HepG2 (cell line): Measurements from ENCODE around the gene EDAR. TPM values are rescaled to one million over a fixed set of nuclear protein-coding genes. Genes with fewer than 3 reads are reported as not detected.

ENCODE experiments used
- ATAC-seq: fragments of 200-7000 bp; cut with Tn5 transposase; 3 replicates; pipeline ENCODE4 v1.9.1; 2020; ENCODE audit warnings: mild to moderate bottlenecking, moderate library complexity
- BruUV-seq: library from RNA; stranded (reverse); fragments of 400-500 nt; replicated peaks from 2 replicates; lab custom pipeline; 2021; lab: Mats Ljungman, UMichigan
- CTCF ChIA-PET: fragments of 300-600 bp; formaldehyde crosslinking; extraction: SDS; loops from one replicate; lab custom pipeline; 2021; ENCODE audit warnings: low total read pairs, inconsistent platforms, low intra/inter-chr PET ratio; lab: Yijun Ruan, JAX
- POLR2A ChIA-PET: fragments of 350-600 bp; sonication (Branson Sonifier 250); formaldehyde crosslinking; loops from one replicate; lab custom pipeline; 2020; ENCODE audit warnings: antibody characterized with exemption, inconsistent platforms; lab: Yijun Ruan, JAX
- DNase-seq: peaks from one replicate; pipeline ENCODE4 v3.0.0-alpha.2; 2015; ENCODE audit warnings: low spot score
- FAIRE-seq: peaks from 3 replicates; lab custom pipeline; 2011; peaks lifted over from hg19 to GRCh38; lab: Jason Lieb, UNC
- H2AFZ ChIP-seq: one replicate; pipeline ENCODE4 v1.6.1; 2011; ENCODE audit warnings: low read length, inconsistent platforms
- H3K27ac ChIP-seq: fragments of 300-600 bp; 3 replicates; pipeline ENCODE4 v1.8.0; 2011; ENCODE audit warnings: mixed run types, mild to moderate bottlenecking, mixed read lengths, low read length, inconsistent platforms; ENCODE audit not compliant: insufficient read depth; ENCODE audit errors: extremely low read length
- H3K27me3 ChIP-seq, 2 experiments: fragments of 200-600 bp in 1 of 2; 2 replicates in 1 of 2; 3 replicates in 1 of 2; pipeline versions ENCODE4 v1.6.0 to v1.8.0; 2011; ENCODE audit warnings: low read length in 2 of 2, mild to moderate bottlenecking in 2 of 2, moderate library complexity in 2 of 2, inconsistent platforms in 1 of 2; ENCODE audit not compliant: insufficient read depth in 2 of 2, control insufficient read depth in 1 of 2
- H3K36me3 ChIP-seq, 2 experiments: fragments of 200-600 bp in 1 of 2; replicated peaks in 1 of 2; 2 replicates in 1 of 2; 3 replicates in 1 of 2; pipeline versions ENCODE4 v1.5.1 to v1.8.0; 2011; ENCODE audit warnings: low read length in 2 of 2, inconsistent platforms in 1 of 2; ENCODE audit not compliant: insufficient read depth in 2 of 2, control insufficient read depth in 1 of 2
- H3K4me1 ChIP-seq: 2 replicates; pipeline ENCODE4 v1.5.1; 2012; ENCODE audit warnings: low read length, inconsistent platforms; ENCODE audit not compliant: insufficient read depth
- H3K4me2 ChIP-seq: 2 replicates; pipeline ENCODE4 v1.6.0; 2011; ENCODE audit warnings: low read depth, low read length, inconsistent platforms
- H3K4me3 ChIP-seq, 3 experiments: fragments of 200-600 bp in 1 of 3; sonication (generic), shearing (Covaris generic) in 1 of 3; replicated peaks in 1 of 3; 2 replicates each; pipeline ENCODE4 v1.5.1; 2011 to 2016; ENCODE audit warnings: low read length in 3 of 3, inconsistent platforms in 2 of 3, low read depth in 2 of 3, mild to moderate bottlenecking in 2 of 3, control low read depth in 1 of 3, mixed read lengths in 1 of 3; ENCODE audit not compliant: insufficient read depth in 1 of 3
- H3K79me2 ChIP-seq: one replicate; pipeline ENCODE4 v1.6.1; 2011; ENCODE audit warnings: low read length, inconsistent platforms; ENCODE audit not compliant: insufficient read depth
- H3K9ac ChIP-seq: 2 replicates; pipeline ENCODE4 v1.6.0; 2011; ENCODE audit warnings: mild to moderate bottlenecking, low read depth, low read length, inconsistent platforms; ENCODE audit not compliant: insufficient read depth
- H3K9me3 ChIP-seq: 2 replicates; pipeline ENCODE4 v1.5.1; 2012; ENCODE audit warnings: mild to moderate bottlenecking, low read length
- H4K20me1 ChIP-seq: 2 replicates; pipeline ENCODE4 v1.6.0; 2011; ENCODE audit warnings: inconsistent platforms, mild to moderate bottlenecking, low read length, moderate library complexity; ENCODE audit not compliant: insufficient read depth
- CENPX ChIP-seq: sonication (generic); formaldehyde crosslinking; IDR thresholded peaks from 2 replicates; pipeline ENCODE4 v1.9.0; 2021; ENCODE audit warnings: mild to moderate bottlenecking, missing genetic modification reagents, moderate library complexity
- SP4 ChIP-seq: sonication (generic); formaldehyde crosslinking; IDR thresholded peaks from 2 replicates; pipeline ENCODE4 v1.8.1; 2023; ENCODE audit warnings: mild to moderate bottlenecking, missing genetic modification reagents
- TBX3 ChIP-seq: fragments of 450-650 bp; IDR thresholded peaks from 2 replicates; pipeline ENCODE4 v1.6.1; 2017; ENCODE audit warnings: antibody characterized with exemption, mild to moderate bottlenecking, inconsistent platforms, borderline replicate concordance
- ZFP36 ChIP-seq: fragments of 150-350 bp; IDR thresholded peaks from 2 replicates; pipeline ENCODE4 v1.6.1; 2018; ENCODE audit warnings: borderline replicate concordance, low read length, low read depth; ENCODE audit not compliant: partially characterized antibody
- ZNF337 ChIP-seq: sonication (generic); formaldehyde crosslinking; IDR thresholded peaks from 2 replicates; pipeline ENCODE4 v1.5.1; 2020; ENCODE audit warnings: missing genetic modification reagents, low read depth, mild to moderate bottlenecking, borderline replicate concordance
- WGBS: methylation state at CpG from one replicate; pipeline ENCODE4 v1.1.6; 2017; ENCODE audit warnings: low lambda C conversion rate; 5-methylcytosine and 5-hydroxymethylcytosine counted together
- in situ Hi-C: cut with HindIII; loops from 2 replicates; pipeline ENCODE4 v1.10.0; 2017; ENCODE audit warnings: low pct_unique_long_range_greater_than_20kb; ENCODE audit not compliant: extremely low pct_ligation_motif_present
- intact Hi-C: fragments of 100-400 bp; cut with micrococcal nuclease; formaldehyde crosslinking; loops from one replicate; pipeline ENCODE4 v1.10.0; 2022; ENCODE audit not compliant: unreplicated experiment
- polyA plus RNA-seq, 8 experiments: library from polyadenylated mRNA; depleted of rRNA in 3 of 8; stranded (reverse) in 7 of 8; unstranded in 1 of 8; fragments of >200 nt; fragmentation: Illumina TruSeq in 4 of 8; extraction: Trizol in 4 of 8; gene quantifications; 2 replicates each; pipeline versions ENCODE4 v1.2.1 to v1.2.3, GENCODE V29; 2011 to 2016; ENCODE audit warnings: low read depth in 4 of 8, missing spikeins in 1 of 8, mixed read lengths in 1 of 8; ENCODE audit not compliant: insufficient read depth in 1 of 8
- total RNA-seq, 5 experiments: library from RNA; depleted of rRNA; stranded (reverse); fragments of >200 nt; fragmentation: Illumina TruSeq; extraction: Trizol; gene quantifications; 2 replicates each; pipeline ENCODE4 v1.2.3, GENCODE V29; 2016; ENCODE audit warnings: low read depth in 1 of 5
- TF ChIP-seq, protein P1 (sequence below): sonication (generic); formaldehyde crosslinking; IDR thresholded peaks from 2 replicates; pipeline ENCODE4 v1.4.0; 2020; ENCODE audit warnings: mild to moderate bottlenecking, missing genetic modification reagents
- TF ChIP-seq, protein P2 (sequence below): sonication (generic); formaldehyde crosslinking; IDR thresholded peaks from 2 replicates; pipeline ENCODE4 v1.5.1; 2020; ENCODE audit warnings: mild to moderate bottlenecking, moderate library complexity, missing genetic modification reagents
- TF ChIP-seq, protein P3 (sequence below): sonication (generic); formaldehyde crosslinking; IDR thresholded peaks from 2 replicates; pipeline ENCODE4 v1.5.0; 2020; ENCODE audit warnings: mild to moderate bottlenecking, missing genetic modification reagents, borderline replicate concordance
- TF ChIP-seq, protein P4 (sequence below): sonication (generic); formaldehyde crosslinking; conservative IDR thresholded peaks from 2 replicates; pipeline ENCODE4 v1.8.1; 2023; ENCODE audit warnings: missing genetic modification reagents
- TF ChIP-seq, protein P5 (sequence below): sonication (generic); formaldehyde crosslinking; IDR thresholded peaks from 2 replicates; pipeline ENCODE4 v1.8.1; 2023; ENCODE audit warnings: mild to moderate bottlenecking, missing genetic modification reagents, borderline replicate concordance

The EDAR gene
- total and polyA plus RNA-seq, 2 of the 13 experiments (the other 11 are each of a cell fraction or from before 2014, with no cell fraction given), result not detected

DNA sequence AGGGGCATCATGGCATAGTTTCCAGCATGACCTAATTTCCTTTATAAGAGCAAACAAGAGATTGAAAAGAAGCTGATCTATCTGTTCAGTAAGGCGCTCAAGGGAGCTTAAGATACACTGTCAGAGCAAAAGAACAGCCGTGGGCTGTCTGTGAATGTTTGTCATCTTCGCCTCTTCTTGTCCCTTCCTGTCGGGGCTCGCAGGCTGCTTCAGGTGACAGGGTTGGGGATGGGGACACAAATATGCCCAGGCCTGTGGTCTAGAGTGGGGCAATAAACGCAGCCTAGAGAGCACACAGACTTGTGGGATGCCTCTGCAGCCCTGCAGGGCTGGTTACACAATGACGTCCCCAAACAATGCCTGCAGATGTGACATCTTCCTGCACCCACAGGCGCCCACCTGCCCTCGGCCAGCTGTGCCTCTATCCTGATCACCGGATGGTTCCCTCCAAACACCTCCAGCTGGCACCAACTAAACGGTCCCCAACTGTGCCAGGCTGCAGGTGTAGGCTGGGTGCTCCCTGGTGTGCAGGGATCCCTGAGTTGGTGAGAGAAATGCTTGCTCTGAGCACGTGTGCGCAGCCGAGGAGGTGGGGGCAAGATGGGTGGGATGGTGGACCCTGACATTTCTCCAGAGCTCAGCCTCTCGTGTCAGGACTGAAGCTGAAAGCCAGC is 72.8 kb downstream of the EDAR start:
- Histone ChIP-seq H3K27ac (no peak overlapping the region), H3K4me2 (peak overlapping the region; percentile 82), H3K79me2 (no peaks in the 10 kb centered on the region), H2AFZ (no peak overlapping the region), H3K36me3 (no peaks in the 10 kb centered on the region), H3K9me3 (no peaks in the 10 kb centered on the region), H3K27me3 (peaks cover 3 to 42% of the 10 kb centered on the region in 2 experiments; a peak in 4 of 5 replicates), H3K4me3 (peak overlapping the region in 1 of 3 experiments; percentile 56; a peak in 2 of 6 replicates), H4K20me1 (no peaks in the 10 kb centered on the region; the same call in 1 of the 2 replicates), H3K4me1 (peaks cover 19% of the 10 kb centered on the region), H3K9ac (no peak overlapping the region)
- ATAC-seq (peak; percentile 47), FAIRE-seq (no peak), DNase-seq (no peak)
- no TSS peak for BruUV-seq
- POLR2A ChIA-PET, result no interaction called here
- intact Hi-C loops (no loop called here), in situ Hi-C loops (no loop called here)
- CTCF ChIA-PET, result no interaction called here
- 30% methylated on average over 10 of the region's 15 CpGs for WGBS
- TF ChIP-seq ZFP36 (no peak), ZNF337 (CRISPR knock-in tag) (no peak), TBX3 (no peak), CENPX (CRISPR knock-in tag) (no peak), SP4 (CRISPR knock-in tag) (0 out of 2 replicates have a peak, but pooled peaks have one; percentile 33)
- TF ChIP-seq, protein P1, sequence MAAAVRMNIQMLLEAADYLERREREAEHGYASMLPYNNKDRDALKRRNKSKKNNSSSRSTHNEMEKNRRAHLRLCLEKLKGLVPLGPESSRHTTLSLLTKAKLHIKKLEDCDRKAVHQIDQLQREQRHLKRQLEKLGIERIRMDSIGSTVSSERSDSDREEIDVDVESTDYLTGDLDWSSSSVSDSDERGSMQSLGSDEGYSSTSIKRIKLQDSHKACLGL, result 0 out of 2 replicates have a peak, but pooled peaks have one; percentile 48
- TF ChIP-seq, protein P2, sequence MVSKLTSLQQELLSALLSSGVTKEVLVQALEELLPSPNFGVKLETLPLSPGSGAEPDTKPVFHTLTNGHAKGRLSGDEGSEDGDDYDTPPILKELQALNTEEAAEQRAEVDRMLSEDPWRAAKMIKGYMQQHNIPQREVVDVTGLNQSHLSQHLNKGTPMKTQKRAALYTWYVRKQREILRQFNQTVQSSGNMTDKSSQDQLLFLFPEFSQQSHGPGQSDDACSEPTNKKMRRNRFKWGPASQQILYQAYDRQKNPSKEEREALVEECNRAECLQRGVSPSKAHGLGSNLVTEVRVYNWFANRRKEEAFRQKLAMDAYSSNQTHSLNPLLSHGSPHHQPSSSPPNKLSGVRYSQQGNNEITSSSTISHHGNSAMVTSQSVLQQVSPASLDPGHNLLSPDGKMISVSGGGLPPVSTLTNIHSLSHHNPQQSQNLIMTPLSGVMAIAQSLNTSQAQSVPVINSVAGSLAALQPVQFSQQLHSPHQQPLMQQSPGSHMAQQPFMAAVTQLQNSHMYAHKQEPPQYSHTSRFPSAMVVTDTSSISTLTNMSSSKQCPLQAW (CRISPR knock-in tag), result no peak
- TF ChIP-seq, protein P3, sequence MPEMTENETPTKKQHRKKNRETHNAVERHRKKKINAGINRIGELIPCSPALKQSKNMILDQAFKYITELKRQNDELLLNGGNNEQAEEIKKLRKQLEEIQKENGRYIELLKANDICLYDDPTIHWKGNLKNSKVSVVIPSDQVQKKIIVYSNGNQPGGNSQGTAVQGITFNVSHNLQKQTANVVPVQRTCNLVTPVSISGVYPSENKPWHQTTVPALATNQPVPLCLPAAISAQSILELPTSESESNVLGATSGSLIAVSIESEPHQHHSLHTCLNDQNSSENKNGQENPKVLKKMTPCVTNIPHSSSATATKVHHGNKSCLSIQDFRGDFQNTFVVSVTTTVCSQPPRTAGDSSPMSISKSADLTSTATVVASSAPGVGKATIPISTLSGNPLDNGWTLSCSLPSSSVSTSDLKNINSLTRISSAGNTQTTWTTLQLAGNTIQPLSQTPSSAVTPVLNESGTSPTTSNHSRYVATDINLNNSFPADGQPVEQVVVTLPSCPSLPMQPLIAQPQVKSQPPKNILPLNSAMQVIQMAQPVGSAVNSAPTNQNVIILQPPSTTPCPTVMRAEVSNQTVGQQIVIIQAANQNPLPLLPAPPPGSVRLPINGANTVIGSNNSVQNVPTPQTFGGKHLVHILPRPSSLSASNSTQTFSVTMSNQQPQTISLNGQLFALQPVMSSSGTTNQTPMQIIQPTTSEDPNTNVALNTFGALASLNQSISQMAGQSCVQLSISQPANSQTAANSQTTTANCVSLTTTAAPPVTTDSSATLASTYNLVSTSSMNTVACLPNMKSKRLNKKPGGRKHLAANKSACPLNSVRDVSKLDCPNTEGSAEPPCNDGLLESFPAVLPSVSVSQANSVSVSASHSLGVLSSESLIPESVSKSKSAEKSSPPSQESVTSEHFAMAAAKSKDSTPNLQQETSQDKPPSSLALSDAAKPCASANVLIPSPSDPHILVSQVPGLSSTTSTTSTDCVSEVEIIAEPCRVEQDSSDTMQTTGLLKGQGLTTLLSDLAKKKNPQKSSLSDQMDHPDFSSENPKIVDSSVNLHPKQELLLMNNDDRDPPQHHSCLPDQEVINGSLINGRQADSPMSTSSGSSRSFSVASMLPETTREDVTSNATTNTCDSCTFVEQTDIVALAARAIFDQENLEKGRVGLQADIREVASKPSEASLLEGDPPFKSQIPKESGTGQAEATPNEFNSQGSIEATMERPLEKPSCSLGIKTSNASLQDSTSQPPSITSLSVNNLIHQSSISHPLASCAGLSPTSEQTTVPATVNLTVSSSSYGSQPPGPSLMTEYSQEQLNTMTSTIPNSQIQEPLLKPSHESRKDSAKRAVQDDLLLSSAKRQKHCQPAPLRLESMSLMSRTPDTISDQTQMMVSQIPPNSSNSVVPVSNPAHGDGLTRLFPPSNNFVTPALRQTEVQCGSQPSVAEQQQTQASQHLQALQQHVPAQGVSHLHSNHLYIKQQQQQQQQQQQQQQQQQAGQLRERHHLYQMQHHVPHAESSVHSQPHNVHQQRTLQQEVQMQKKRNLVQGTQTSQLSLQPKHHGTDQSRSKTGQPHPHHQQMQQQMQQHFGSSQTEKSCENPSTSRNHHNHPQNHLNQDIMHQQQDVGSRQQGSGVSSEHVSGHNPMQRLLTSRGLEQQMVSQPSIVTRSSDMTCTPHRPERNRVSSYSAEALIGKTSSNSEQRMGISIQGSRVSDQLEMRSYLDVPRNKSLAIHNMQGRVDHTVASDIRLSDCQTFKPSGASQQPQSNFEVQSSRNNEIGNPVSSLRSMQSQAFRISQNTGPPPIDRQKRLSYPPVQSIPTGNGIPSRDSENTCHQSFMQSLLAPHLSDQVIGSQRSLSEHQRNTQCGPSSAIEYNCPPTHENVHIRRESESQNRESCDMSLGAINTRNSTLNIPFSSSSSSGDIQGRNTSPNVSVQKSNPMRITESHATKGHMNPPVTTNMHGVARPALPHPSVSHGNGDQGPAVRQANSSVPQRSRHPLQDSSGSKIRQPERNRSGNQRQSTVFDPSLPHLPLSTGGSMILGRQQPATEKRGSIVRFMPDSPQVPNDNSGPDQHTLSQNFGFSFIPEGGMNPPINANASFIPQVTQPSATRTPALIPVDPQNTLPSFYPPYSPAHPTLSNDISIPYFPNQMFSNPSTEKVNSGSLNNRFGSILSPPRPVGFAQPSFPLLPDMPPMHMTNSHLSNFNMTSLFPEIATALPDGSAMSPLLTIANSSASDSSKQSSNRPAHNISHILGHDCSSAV (CRISPR knock-in tag), result no peak
- TF ChIP-seq, protein P4, sequence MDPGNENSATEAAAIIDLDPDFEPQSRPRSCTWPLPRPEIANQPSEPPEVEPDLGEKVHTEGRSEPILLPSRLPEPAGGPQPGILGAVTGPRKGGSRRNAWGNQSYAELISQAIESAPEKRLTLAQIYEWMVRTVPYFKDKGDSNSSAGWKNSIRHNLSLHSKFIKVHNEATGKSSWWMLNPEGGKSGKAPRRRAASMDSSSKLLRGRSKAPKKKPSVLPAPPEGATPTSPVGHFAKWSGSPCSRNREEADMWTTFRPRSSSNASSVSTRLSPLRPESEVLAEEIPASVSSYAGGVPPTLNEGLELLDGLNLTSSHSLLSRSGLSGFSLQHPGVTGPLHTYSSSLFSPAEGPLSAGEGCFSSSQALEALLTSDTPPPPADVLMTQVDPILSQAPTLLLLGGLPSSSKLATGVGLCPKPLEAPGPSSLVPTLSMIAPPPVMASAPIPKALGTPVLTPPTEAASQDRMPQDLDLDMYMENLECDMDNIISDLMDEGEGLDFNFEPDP (CRISPR knock-in tag), result no peak
- TF ChIP-seq, protein P5, sequence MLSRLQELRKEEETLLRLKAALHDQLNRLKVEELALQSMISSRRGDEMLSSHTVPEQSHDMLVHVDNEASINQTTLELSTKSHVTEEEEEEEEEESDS (CRISPR knock-in tag), result no peak
